ENCODE results near the gene SUPT5H. TPM values are rescaled to one million over a fixed set of nuclear protein-coding genes. Genes with fewer than 3 reads are reported as not detected.

SUPT5H gene
- total and polyA plus RNA-seq, 4 donors, result 55.1 to 127 (median 87.9) TPM

DNA sequence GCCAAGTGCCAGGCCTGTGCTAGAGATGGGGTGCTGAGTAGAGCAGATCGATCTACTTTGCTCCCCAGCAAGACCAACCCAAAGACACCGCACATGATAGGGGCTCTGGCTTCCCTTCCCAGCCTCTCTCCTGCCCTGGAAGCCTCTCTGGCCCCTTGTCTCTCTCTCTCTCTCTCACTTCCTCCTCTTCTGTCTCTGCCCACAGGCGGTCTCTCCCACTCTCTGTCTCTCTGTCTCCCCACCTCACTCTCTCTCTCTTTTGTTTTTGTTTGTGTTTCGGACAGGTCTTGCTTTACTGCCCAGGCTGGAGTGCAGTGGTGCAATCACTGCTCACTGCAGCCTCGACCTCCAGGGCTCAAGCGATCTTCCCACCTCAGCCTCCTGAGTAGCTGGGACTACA lies 70.9 kb downstream of the SUPT5H start:
- Histone ChIP-seq H3K4me3 (no peak overlapping the region), H3K27ac (ENCODE audit: low read depth in 1 of 2, low read length in 1 of 2) (no peak overlapping the region), H3K9ac (ENCODE audit: insufficient read depth in 1 of 2, low read length in 2 of 2) (no peak overlapping the region), H3K4me1 (ENCODE audit: control insufficient read depth in 5 of 5, insufficient read depth in 5 of 5, low read length in 5 of 5) (peaks cover 0 to 8% (median 0%) of the 10 kb centered on the region in 5 donors), H3K9me3 (ENCODE audit: control insufficient read depth in 4 of 4, insufficient read depth in 3 of 4, low read length in 3 of 4) (no peaks in the 10 kb centered on the region), H3K36me3 (ENCODE audit: control insufficient read depth in 4 of 4, insufficient read depth in 4 of 4, low read length in 4 of 4) (no peaks in the 10 kb centered on the region), H3K27me3 (ENCODE audit: control insufficient read depth in 3 of 3, insufficient read depth in 3 of 3, low read length in 2 of 3) (peaks cover 0 to 38% (median 26%) of the 10 kb centered on the region in 3 donors)
- ATAC-seq (ENCODE audit: insufficient read depth, low FRiP score) (no peak), DNase-seq (no peak)
- TF ChIP-seq, protein P1, sequence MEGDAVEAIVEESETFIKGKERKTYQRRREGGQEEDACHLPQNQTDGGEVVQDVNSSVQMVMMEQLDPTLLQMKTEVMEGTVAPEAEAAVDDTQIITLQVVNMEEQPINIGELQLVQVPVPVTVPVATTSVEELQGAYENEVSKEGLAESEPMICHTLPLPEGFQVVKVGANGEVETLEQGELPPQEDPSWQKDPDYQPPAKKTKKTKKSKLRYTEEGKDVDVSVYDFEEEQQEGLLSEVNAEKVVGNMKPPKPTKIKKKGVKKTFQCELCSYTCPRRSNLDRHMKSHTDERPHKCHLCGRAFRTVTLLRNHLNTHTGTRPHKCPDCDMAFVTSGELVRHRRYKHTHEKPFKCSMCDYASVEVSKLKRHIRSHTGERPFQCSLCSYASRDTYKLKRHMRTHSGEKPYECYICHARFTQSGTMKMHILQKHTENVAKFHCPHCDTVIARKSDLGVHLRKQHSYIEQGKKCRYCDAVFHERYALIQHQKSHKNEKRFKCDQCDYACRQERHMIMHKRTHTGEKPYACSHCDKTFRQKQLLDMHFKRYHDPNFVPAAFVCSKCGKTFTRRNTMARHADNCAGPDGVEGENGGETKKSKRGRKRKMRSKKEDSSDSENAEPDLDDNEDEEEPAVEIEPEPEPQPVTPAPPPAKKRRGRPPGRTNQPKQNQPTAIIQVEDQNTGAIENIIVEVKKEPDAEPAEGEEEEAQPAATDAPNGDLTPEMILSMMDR (IDR thresholded peaks at IDR 0.05; ENCODE audit: control extremely low read depth, extremely low read depth), result no peak
- WGBS, 2 donors, result 43 to 45% methylated on average over 6 of the region's 6 CpGs

DNA sequence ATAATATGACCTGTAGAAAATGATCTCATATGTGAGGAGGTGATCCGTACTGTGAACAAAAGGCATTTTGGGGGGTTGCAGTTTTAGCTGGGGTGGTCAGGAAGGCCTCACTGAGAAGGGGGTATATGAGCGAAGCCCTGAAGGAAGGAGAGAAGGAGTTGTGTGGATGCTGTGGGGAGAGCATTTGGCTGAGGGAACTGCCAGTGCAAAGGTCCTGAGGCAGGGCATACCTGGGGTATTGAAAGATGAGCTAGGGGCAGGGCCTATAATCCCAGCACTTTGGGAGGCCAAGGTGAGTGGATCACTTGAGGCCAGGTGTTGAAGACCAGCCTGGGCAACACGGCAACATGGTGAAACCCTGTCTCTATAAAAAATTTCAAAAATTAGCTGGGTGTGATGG lies 72.0 kb downstream of the SUPT5H start:
- ATAC-seq (ENCODE audit: insufficient read depth, low FRiP score) (no peak), DNase-seq (no peak)
- TF ChIP-seq, protein P1 (IDR thresholded peaks at IDR 0.05; ENCODE audit: control extremely low read depth, extremely low read depth), result no peak
- no peak overlapping the region for H3K27ac ChIP-seq (ENCODE audit: low read depth in 1 of 2, low read length in 1 of 2)
- 60 to 76% methylated on average over 3 of the region's 3 CpGs for WGBS, 2 donors
- H3K9ac ChIP-seq (ENCODE audit: insufficient read depth in 1 of 2, low read length in 2 of 2), result no peak overlapping the region
- H3K27me3 ChIP-seq (ENCODE audit: control insufficient read depth in 3 of 3, insufficient read depth in 3 of 3, low read length in 2 of 3), result peaks cover 0 to 38% (median 26%) of the 10 kb centered on the region in 3 donors
- no peaks in the 10 kb centered on the region for H3K9me3 ChIP-seq (ENCODE audit: control insufficient read depth in 4 of 4, insufficient read depth in 3 of 4, low read length in 3 of 4)
- H3K4me3 ChIP-seq, result no peak overlapping the region
- H3K4me1 ChIP-seq (ENCODE audit: control insufficient read depth in 5 of 5, insufficient read depth in 5 of 5, low read length in 5 of 5), result peaks cover 0 to 8% (median 0%) of the 10 kb centered on the region in 5 donors
- no peaks in the 10 kb centered on the region for H3K36me3 ChIP-seq (ENCODE audit: control insufficient read depth in 4 of 4, insufficient read depth in 4 of 4, low read length in 4 of 4)

DNA sequence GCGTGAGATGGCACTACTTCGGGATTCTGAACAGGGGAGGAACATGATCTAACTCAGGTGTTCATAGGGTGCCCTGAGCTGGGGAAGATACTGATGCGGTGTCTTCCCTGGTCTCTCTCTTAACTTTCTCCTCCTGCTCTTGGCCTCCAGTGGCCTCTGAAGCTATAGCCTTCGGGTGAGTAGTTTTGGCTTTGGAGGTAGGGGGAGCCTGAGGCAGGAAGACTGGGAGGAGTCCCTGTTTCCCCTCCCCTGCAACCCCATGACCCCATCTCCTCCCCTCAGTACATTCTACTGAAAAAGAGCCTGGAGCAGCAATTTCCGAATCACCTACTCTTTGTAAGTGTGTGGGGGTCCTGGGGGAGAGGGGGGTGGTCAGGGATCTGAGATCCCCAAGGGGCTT lies 73.1 kb downstream of the SUPT5H start:
- TF ChIP-seq, protein P1 (IDR thresholded peaks at IDR 0.05; ENCODE audit: control extremely low read depth, extremely low read depth), result no peak
- H3K27ac ChIP-seq (ENCODE audit: low read depth in 1 of 2, low read length in 1 of 2), result no peak overlapping the region
- no peak for DNase-seq
- WGBS, 2 donors, result 69 to 74% methylated on average over 5 of the region's 5 CpGs
- H3K4me3 ChIP-seq, result no peak overlapping the region
- H3K36me3 ChIP-seq (ENCODE audit: control insufficient read depth in 4 of 4, insufficient read depth in 4 of 4, low read length in 4 of 4), result no peaks in the 10 kb centered on the region
- peaks cover 0 to 8% (median 0%) of the 10 kb centered on the region in 5 donors for H3K4me1 ChIP-seq (ENCODE audit: control insufficient read depth in 5 of 5, insufficient read depth in 5 of 5, low read length in 5 of 5)
- peaks cover 0 to 38% (median 26%) of the 10 kb centered on the region in 3 donors for H3K27me3 ChIP-seq (ENCODE audit: control insufficient read depth in 3 of 3, insufficient read depth in 3 of 3, low read length in 2 of 3)
- ATAC-seq (ENCODE audit: insufficient read depth, low FRiP score), result no peak
- H3K9ac ChIP-seq (ENCODE audit: insufficient read depth in 1 of 2, low read length in 2 of 2), result no peak overlapping the region
- H3K9me3 ChIP-seq (ENCODE audit: control insufficient read depth in 4 of 4, insufficient read depth in 3 of 4, low read length in 3 of 4), result no peaks in the 10 kb centered on the region

DNA sequence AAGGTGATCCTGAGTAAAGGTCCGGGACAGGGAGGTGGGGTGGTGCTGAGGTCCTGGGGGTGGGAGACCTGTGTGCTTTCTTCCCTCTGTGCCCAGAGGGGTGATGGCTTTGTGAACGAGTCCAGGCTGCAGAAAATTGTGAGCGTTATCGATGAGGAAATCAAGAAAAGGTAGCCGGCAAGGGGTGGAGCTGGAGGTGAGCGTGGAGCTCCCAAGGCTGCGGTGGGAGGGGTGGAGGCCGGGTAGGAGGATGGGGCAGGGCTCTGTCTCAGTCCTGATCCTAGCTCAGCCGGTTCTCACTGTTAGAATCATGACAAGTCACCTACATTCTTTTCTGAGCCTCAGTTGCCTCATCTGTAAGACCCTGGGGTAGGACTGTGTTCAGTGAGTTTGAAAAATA lies 73.6 kb downstream of the SUPT5H start:
- DNase-seq, result no peak
- Histone ChIP-seq H3K27ac (ENCODE audit: low read depth in 1 of 2, low read length in 1 of 2) (no peak overlapping the region), H3K4me1 (ENCODE audit: control insufficient read depth in 5 of 5, insufficient read depth in 5 of 5, low read length in 5 of 5) (peaks cover 0 to 8% (median 0%) of the 10 kb centered on the region in 5 donors), H3K4me3 (no peak overlapping the region), H3K9me3 (ENCODE audit: control insufficient read depth in 4 of 4, insufficient read depth in 3 of 4, low read length in 3 of 4) (no peaks in the 10 kb centered on the region), H3K27me3 (ENCODE audit: control insufficient read depth in 3 of 3, insufficient read depth in 3 of 3, low read length in 2 of 3) (peaks cover 0 to 34% (median 21%) of the 10 kb centered on the region in 3 donors), H3K36me3 (ENCODE audit: control insufficient read depth in 4 of 4, insufficient read depth in 4 of 4, low read length in 4 of 4) (no peaks in the 10 kb centered on the region), H3K9ac (ENCODE audit: insufficient read depth in 1 of 2, low read length in 2 of 2) (no peak overlapping the region)
- ATAC-seq (ENCODE audit: insufficient read depth, low FRiP score), result no peak
- TF ChIP-seq, protein P1 (IDR thresholded peaks at IDR 0.05; ENCODE audit: control extremely low read depth, extremely low read depth), result no peak
- 69 to 79% methylated on average over 9 of the region's 9 CpGs for WGBS, 2 donors
